DMS79 treated with DMSO at 0.1 percent for 48 hours (cell line): ENCODE measurements around the gene NDUFB10.
"Not testable (repeated sequence)": the region's sequence is repeated elsewhere in the genome, so short reads cannot be mapped to it uniquely, and the experiment has no call there.

ENCODE experiments used
- DNase-seq: peaks from one replicate; lab custom pipeline; 2025; lab: John Stamatoyannopoulos, UW

Gene NDUFB10

GRCh38 chr16:1959269-1960039 is at the start of gene NDUFB10:
NDUFB10 (plus strand) TSS chr16:1959538; CDS start chr16:1959625, 87 bp downstream.
- peak; percentile 48 for DNase-seq

GRCh38 chr16:1909561-1910231 is 49.6 kb upstream of the NDUFB10 start:
- DNase-seq = no peak

GRCh38 chr16:1911467-1912214 is 47.7 kb upstream of the NDUFB10 start:
- DNase-seq = no peak

GRCh38 chr16:1912215-1912543 is 47.2 kb upstream of the NDUFB10 start:
- no peak for DNase-seq

- DNase-seq = peak; percentile 72
Measured at GRCh38 chr16:1913327-1914083, 45.8 kb upstream of the NDUFB10 start.

- no peak for DNase-seq
Measured at GRCh38 chr16:1914084-1914608, 45.2 kb upstream of the NDUFB10 start.

GRCh38 chr16:1914988-1915387 is 44.4 kb upstream of the NDUFB10 start:
- DNase-seq = no peak

- no peak for DNase-seq
Measured at GRCh38 chr16:1915732-1916639, 43.4 kb upstream of the NDUFB10 start.

GRCh38 chr16:1916640-1916990 is 42.7 kb upstream of the NDUFB10 start:
- DNase-seq = peak; percentile 16

GRCh38 chr16:1917056-1917664 is 42.2 kb upstream of the NDUFB10 start:
- peak; percentile 14 for DNase-seq

- DNase-seq = no peak
Measured at GRCh38 chr16:1917665-1918350, 41.5 kb upstream of the NDUFB10 start.

GRCh38 chr16:1918351-1919326 is 40.7 kb upstream of the NDUFB10 start, which contains the start of gene HS3ST6:
HS3ST6 (minus strand) TSS chr16:1918415; CDS start chr16:1918323, 92 bp downstream.
- no peak for DNase-seq

- no peak for DNase-seq
Measured at GRCh38 chr16:1919327-1919998, 39.9 kb upstream of the NDUFB10 start.

- DNase-seq = not testable (repeated sequence)
Measured at GRCh38 chr16:1920122-1920521, 39.2 kb upstream of the NDUFB10 start.

- DNase-seq = no peak
Measured at GRCh38 chr16:1920727-1921171, 38.6 kb upstream of the NDUFB10 start.

- no peak for DNase-seq
Measured at GRCh38 chr16:1922357-1922756, 37.0 kb upstream of the NDUFB10 start.

- no peak for DNase-seq
Measured at GRCh38 chr16:1923299-1924034, 35.9 kb upstream of the NDUFB10 start.
